NB4 (cell line): Measurements from ENCODE around the gene COL21A1.

ENCODE experiments used
- MYC ChIP-seq: IDR thresholded peaks from 2 replicates; pipeline ENCODE4 v1.6.1; 2011; ENCODE audit warnings: low read depth, low read length
- POLR2A ChIP-seq: IDR thresholded peaks from 2 replicates; pipeline ENCODE4 v1.6.1; 2011; ENCODE audit warnings: mild to moderate bottlenecking; ENCODE audit not compliant: insufficient read length; ENCODE audit errors: extremely low read depth
- TF ChIP-seq, protein P1 (sequence below): IDR thresholded peaks from one replicate; pipeline ENCODE4 v1.5.1; 2012; ENCODE audit warnings: low read depth, low read length
- TF ChIP-seq, protein P2 (sequence below): IDR thresholded peaks from 2 replicates; pipeline ENCODE4 v1.6.1; 2011; ENCODE audit warnings: low read depth, low read length

GRCh38 chr6:56024931-56025330 lies 222.4 kb downstream of the COL21A1 start:
- TF ChIP-seq POLR2A (no peak), MYC (no peak)
- TF ChIP-seq, protein P1, sequence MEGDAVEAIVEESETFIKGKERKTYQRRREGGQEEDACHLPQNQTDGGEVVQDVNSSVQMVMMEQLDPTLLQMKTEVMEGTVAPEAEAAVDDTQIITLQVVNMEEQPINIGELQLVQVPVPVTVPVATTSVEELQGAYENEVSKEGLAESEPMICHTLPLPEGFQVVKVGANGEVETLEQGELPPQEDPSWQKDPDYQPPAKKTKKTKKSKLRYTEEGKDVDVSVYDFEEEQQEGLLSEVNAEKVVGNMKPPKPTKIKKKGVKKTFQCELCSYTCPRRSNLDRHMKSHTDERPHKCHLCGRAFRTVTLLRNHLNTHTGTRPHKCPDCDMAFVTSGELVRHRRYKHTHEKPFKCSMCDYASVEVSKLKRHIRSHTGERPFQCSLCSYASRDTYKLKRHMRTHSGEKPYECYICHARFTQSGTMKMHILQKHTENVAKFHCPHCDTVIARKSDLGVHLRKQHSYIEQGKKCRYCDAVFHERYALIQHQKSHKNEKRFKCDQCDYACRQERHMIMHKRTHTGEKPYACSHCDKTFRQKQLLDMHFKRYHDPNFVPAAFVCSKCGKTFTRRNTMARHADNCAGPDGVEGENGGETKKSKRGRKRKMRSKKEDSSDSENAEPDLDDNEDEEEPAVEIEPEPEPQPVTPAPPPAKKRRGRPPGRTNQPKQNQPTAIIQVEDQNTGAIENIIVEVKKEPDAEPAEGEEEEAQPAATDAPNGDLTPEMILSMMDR: no peak
- TF ChIP-seq, protein P2, sequence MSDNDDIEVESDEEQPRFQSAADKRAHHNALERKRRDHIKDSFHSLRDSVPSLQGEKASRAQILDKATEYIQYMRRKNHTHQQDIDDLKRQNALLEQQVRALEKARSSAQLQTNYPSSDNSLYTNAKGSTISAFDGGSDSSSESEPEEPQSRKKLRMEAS: no peak
